HG02973 (cell line): ENCODE results near the gene UNC45B.
"Not testable (repeated sequence)": the region's sequence is repeated elsewhere in the genome, so short reads cannot be mapped to it uniquely, and the experiment has no call there.

Source experiments
- ATAC-seq: cut with Tn5 transposase; IDR thresholded peaks from one replicate; pipeline ENCODE4 v1.9.1; 2021; ENCODE audit warnings: moderate library complexity; ENCODE audit not compliant: unreplicated experiment

UNC45B gene

GRCh38 chr17:35147375-35147905 is at the start of gene UNC45B:
Gene UNC45B, plus strand, starts transcription at chr17:35147817. Its CDS starts 447 bp downstream, at chr17:35148264.
- ATAC-seq = no peak

DNA sequence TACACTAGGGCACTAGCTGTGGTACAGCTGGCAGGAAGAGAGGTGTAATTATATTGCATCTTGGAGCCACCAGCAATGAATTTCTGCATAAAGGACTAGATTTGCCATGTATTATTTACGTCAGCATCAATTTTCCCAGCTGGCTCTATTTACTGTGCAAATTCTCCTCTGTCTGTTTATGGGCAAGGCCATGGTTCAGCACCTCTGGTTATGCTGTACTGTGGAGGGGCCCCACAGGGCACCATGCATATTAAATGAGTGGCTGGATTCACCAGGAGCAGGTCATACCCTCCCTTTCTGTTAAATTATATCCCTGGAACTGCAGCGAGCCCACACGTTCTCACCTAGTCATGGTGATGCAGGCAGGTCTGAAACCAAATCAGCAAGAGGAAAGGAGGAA is 47.7 kb upstream of the UNC45B start:
- no peak for ATAC-seq

- ATAC-seq = no peak
These were observed 46.6 kb upstream of the UNC45B start for GRCh38 chr17:35101036-35101435.

DNA sequence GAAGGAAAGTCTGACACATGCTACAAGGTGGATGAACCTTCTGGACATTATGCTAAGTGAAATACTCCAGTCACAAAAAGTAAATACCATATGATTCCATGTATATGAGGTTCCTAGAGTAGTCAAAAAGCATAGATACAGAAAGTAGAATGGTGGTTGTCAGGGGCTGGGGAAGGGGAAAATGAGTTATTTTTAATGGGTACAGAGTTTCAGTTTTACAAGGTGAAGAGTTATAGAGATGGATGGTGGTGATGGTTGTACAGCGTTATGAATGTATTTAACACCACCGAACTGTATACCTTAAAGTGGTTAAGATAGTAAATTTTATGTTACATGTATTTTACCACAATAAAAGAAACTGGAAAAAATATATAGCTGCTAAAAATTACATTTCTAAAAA is 45.9 kb upstream of the UNC45B start:
- no peak for ATAC-seq

- ATAC-seq = no peak
These were observed 44.3 kb upstream of the UNC45B start for GRCh38 chr17:35103271-35103670.

DNA sequence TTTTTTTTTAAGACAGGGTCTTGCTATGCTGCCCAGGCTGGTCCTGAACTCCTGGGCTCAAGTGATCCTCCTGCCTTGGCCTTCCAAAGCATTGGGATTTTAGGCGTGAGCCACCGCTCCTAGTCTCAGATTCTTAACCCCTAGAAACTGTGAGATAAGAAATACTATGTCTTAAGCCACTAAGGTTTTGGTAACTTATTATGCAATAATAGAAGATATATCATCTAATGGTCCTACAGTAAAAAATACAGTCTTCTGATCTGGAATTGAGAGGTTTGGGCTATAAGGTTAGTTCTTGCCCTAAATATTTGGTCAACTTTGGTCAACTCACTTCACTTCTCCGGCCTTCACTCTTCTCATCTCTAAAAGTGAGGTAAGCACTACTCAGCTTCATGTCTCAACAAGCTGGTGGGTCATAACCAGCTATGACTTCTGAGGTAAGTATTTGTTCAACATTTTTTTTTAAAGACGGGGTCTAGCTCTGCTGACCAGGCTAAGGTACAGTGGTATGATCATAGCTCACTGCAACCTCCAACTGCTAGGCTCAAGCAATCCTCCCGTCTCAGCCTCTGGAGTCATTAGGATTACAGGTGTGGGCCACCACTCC is 42.7 kb upstream of the UNC45B start:
- ATAC-seq = no peak

DNA sequence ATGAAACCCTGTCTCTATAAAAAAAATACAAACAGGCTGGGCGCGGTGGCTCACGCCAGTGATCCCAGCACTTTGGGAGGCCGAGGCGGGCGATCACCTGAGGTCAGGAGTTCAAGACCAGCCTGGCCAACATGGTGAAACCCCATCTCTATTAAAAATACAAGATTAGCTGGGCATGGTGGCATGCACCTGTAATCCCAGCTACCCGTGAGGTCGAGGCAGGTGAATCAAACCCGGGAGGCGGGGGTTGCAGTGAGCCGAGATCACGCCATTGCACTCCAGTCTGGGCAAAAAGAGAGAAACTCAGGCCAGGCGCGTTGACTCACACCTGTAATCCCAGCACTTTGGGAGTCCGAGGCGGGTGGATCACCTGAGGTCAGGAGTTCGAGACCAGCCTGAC is 36.8 kb upstream of the UNC45B start:
- not testable (repeated sequence) for ATAC-seq

GRCh38 chr17:35116845-35117244 is 30.8 kb upstream of the UNC45B start:
- no peak for ATAC-seq

- ATAC-seq = no peak
These were observed 29.6 kb upstream of the UNC45B start for GRCh38 chr17:35117984-35118383.

DNA sequence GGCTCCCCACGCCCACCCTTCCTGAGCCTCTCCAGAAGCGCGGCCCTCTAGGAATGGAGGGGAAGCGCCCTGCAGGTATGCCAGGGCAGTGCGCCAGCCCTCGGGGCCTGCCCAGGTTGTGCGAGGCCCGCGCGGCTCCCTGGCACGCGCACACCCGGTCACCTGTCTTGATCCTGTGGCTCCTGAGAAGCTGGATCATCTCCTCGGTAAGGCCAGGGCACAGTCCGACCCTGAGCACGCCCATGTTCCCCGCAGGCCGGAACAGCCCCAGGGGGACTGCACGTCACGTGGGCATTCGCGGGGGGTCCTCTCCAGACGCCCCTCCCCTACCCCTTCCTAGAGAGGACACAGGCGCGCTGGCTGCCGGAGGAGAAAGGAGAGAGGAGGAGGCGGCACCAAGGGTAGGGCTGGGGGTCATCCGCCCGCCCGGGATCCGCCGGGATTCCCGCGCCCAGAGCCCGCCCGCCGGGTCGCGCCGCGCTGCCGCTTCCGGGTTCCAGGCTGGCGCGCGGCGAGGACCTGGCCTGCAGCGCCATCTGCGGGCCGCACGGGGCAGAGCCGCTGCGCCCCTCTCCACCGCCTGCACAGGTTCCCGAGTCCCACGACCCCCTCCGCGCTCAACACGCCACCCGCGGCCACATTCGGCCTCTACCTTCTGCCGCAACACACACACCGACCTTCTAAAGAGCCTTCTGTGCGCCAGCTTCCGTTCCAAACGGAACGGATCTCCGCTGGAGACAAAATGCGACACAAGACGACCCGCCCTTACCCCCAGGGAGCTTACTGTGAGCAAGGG is 28.0 kb upstream of the UNC45B start, which contains the start of gene RAD51D:
Gene RAD51D, minus strand, starts transcription at position 491 of the 796 bp plus-strand sequence. Its CDS starts 247 bp downstream, at position 244.
- ATAC-seq = peak; percentile 74

DNA sequence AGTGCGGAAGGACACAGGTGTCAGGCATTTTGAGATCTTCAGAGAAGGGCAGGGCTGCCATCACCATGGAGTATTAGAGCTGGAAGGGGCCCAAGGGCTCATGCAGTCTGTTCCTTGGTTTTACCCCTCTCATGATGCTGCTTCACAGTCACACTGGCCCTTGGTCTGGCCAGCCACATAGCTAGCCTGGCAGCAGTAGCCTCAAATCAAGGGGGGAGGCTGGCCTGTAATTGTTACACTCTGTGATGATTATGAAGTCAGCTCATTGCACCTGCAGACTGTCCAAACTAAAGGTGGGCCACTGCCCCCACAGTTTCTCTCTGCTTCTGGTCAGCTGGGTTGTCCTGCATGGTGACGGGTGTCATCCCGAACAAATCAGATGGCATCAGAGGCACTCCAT is 26.3 kb upstream of the UNC45B start, which contains the start of gene FNDC8:
Gene FNDC8, plus strand, starts transcription at position 301 of the 400 bp plus-strand sequence. Its CDS starts 79 bp downstream, at position 380.
- ATAC-seq = no peak

- ATAC-seq = no peak
These were observed 19.7 kb upstream of the UNC45B start for GRCh38 chr17:35127751-35128514.

DNA sequence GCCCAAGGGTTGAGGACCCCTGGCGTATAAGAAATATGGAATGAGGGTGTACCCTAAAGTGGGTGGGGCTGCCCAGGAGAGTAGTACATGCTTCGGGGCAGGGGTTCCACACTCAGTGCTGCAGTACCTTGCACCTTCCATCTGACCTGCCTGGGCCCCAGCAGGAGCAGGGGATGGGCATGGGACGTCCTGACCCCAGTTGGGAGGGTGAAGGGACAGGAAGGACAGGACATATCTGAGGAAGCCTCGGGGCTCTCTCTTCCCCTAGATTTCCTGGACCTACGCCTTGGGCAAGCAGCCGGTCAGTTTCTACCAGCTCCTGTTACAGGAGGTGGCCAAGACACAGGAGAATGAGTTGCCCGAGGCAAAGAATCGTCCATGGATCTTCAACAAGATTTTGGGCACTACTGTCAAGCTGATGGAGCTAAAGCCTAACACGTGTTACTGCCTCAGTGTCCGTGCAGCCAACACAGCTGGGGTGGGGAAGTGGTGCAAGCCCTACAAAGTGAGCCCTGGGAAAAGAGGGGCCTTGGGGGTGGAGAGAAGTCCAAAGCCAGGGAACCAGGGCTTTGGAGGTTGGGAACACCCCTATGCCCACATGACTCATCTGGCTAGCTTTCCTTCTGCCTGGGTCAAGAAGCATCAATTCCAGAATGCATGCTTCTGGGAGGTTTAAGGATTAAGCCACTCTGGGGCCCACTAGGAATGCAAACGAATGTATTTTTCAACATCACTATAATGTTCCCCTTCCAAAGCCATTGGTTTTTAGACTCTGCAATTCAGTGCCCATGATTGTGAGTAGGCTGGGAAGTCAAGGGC is 18.3 kb upstream of the UNC45B start:
- no peak for ATAC-seq

GRCh38 chr17:35129973-35130351 is 17.7 kb upstream of the UNC45B start:
- ATAC-seq = no peak

GRCh38 chr17:35130392-35130791 is 17.2 kb upstream of the UNC45B start:
- ATAC-seq = no peak

DNA sequence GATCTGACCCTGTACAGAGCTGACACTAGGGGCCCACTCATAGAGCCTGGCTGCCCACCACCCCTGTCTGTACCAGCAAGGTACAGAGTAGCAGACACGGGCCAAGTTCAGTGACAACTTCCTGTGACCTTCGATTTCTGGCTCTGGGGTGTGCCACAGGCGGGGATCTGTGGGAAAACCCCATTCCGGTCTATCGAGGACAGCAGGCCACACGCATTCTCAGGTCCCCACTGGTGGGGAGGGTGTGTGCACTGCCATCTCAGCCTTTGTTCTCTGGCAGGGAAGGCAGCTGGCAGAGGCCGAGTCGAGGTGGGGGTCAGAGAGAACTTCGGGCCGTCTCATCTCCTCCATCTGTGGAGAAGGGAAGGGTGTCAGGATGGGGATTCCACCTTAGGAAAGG is 15.5 kb upstream of the UNC45B start:
- ATAC-seq = no peak

DNA sequence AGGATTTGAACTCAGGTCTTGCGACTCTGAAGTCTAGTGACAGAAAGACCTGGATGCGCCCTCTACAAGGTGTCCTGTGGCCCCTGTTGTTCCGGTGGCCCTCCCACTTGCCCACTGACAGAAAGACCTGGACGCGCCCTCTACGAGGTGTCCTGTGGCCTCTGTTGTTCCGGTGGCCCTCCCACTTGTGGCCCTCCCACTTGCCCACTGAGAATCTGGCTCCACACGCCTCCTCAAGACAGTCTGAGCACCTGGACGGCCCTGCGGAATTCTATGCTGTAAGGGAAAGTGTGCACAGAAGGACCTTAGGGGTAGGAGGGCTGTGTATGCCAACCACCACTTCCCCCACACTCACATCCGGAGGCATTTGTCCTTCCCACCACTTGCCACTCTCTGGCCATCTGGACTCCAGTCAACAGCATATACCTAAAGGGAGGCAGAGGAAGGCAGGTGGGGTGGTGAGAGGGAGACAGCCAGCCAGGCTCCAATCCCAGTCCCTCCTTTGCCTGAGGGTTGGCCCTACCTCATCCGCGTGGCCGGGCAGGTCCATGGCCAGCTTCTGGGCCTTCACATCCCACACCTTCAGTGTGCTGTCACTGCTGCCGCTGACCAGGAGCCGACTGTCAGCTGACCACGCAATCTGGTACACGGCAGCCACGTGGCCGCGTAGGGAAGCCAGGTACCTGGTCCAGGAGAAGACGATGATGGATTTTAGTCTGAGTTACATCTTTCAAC is 14.6 kb upstream of the UNC45B start:
- no peak for ATAC-seq

DNA sequence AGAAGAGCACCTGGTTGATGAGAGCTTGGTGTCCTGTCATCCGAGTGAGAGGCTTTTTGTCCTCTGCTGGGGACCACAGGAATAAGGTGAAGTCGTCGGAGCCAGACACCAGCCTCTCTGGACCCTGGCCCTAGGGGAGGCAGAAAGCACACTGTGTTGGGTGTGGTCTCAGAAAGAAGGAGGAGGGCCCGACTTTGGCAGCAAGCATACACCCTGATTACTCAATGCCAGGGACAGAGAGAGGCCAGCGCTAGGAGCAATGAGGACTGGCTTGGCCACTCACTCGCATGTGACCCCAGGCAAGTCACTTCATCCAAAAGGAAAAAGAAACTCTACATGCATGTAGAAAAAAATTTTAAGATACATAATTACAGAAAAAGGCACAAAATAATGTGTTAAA is 12.3 kb upstream of the UNC45B start:
- ATAC-seq = no peak

GRCh38 chr17:35138218-35138617 is 9.4 kb upstream of the UNC45B start:
- ATAC-seq = no peak
